MCF 10A (cell line): ENCODE data around the gene MYO7B. TPM values are rescaled to one million over a fixed set of nuclear protein-coding genes. Genes with fewer than 3 reads are reported as not detected.

Experiments
- BruUV-seq: library from RNA; stranded (reverse); fragments of 400-500 nt; replicated peaks from 2 replicates; lab custom pipeline; 2021; lab: Mats Ljungman, UMichigan
- CTCF ChIA-PET: fragments of 300-600 bp; sonication (Branson Sonifier 250); formaldehyde crosslinking; extraction: SDS; loops from one replicate; lab custom pipeline; 2021; ENCODE audit warnings: antibody characterized with exemption, inconsistent platforms; lab: Yijun Ruan, JAX
- POLR2A ChIA-PET: fragments of 300-600, 350-650 bp; sonication (Branson Sonifier 250); formaldehyde crosslinking; extraction: SDS; loops from one replicate; lab custom pipeline; 2020; ENCODE audit warnings: antibody characterized with exemption, inconsistent platforms; lab: Yijun Ruan, JAX
- DNase-seq: peaks from one replicate; pipeline ENCODE4 v3.0.0-alpha.2; 2018; ENCODE audit not compliant: unreplicated experiment
- H3K27ac Mint-ChIP-seq: one replicate; pipeline ENCODE4 v1.8.0; 2022; ENCODE audit warnings: mild to moderate bottlenecking, low read depth, mixed read lengths; ENCODE audit not compliant: unreplicated experiment
- H3K27me3 Mint-ChIP-seq: one replicate; pipeline ENCODE4 v1.8.0; 2022; ENCODE audit warnings: mixed read lengths; ENCODE audit not compliant: insufficient read depth, unreplicated experiment
- H3K36me3 Mint-ChIP-seq: one replicate; pipeline ENCODE4 v1.8.0; 2022; ENCODE audit warnings: mild to moderate bottlenecking, moderate library complexity, mixed read lengths; ENCODE audit not compliant: insufficient read depth, unreplicated experiment
- H3K4me1 Mint-ChIP-seq: one replicate; pipeline ENCODE4 v1.8.0; 2022; ENCODE audit warnings: mixed read lengths; ENCODE audit not compliant: insufficient read depth, unreplicated experiment
- H3K4me3 Mint-ChIP-seq: one replicate; pipeline ENCODE4 v1.8.0; 2022; ENCODE audit warnings: mild to moderate bottlenecking, moderate library complexity, mixed read lengths; ENCODE audit not compliant: unreplicated experiment
- H3K9me3 Mint-ChIP-seq: one replicate; pipeline ENCODE4 v1.8.0; 2022; ENCODE audit warnings: mixed read lengths; ENCODE audit not compliant: unreplicated experiment
- intact Hi-C: fragments of 100-400 bp; cut with micrococcal nuclease; formaldehyde crosslinking; loops from 2 replicates; pipeline ENCODE4 v1.14.1; 2022
- total RNA-seq: library from RNA; stranded (reverse); gene quantifications from 2 replicates; pipeline ENCODE4 v1.2.3, GENCODE V29; 2022
- TF ChIP-seq, protein P1 (sequence below): fragments of 200-600 bp; IDR thresholded peaks from one replicate; pipeline ENCODE4 v1.8.0; 2022; ENCODE audit warnings: antibody characterized with exemption, mild to moderate bottlenecking; ENCODE audit not compliant: unreplicated experiment

MYO7B gene
- total RNA-seq, 1 experiment from 2014 or later: not detected

DNA sequence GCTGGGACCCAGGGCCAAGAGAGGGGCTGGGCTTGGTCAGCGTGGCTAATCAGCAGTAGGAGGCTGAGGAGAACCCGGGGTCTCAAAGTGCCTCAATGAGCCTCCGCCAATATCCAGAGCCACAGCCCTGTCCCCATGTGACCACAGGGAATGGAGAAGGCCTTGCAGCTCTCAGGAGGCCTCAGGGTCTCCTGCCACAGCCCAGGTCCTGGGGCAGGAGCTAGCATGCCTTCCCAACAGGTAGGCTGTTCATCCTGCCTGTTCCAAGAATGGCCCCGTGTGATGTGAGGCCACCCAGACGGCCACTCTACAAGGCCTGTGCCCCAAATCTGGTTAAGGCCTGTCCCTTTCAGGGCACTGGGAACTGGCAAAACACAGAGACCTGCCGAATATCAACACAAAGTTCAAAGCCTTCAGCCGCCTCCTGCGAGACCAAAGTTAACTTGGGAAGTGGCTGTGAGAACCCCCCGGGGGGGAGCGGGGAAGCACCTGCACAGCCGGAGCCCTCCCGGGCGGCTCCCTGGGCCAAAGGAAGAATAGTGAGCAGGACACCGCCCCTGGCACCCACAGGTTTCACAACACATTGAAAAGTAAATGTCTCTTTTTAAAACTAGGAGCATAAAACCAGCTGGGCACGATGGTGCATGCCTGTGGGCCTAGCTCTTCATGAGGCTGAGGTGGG is 144.3 kb downstream of the MYO7B start:
- ChIA-PET POLR2A (interaction anchor here (0.6 to 0.7 kb wide), 2 partner anchors 48 to 186 kb away, joined by 3 to 4 read pairs; no protein-coding TSS in a partner anchor), CTCF (interaction anchor here (0.5 kb wide), 1 partner anchor 129 kb away, joined by 5 read pairs; no protein-coding TSS in a partner anchor)

DNA sequence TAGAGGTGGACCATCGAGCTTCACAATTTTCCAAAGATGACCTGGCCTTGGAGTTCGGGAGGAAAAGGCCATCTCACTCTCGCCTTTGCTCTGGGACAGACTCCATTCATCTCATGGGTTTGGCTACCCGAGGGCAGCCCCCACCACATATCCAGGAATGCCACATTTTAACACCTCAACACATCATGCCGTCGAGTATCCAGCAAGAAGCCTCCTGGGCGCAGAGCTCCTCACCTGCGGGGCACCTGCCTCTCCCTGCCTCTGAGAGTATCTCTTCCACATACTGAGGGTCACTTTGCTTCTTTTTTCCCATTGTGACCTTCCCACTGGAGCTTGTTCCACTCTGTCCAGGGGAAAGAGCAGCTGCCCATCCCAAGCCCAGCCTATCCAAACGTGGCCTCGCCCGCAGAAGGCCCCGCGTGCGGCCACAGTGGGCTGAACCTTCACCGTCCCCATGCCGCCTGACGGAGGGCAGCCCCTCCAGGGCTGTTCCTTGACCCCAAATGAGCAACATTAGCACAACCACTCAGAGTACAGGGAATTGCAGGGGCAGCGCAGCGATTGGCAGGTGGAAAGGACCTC is 145.3 kb downstream of the MYO7B start:
- Mint-ChIP-seq H3K4me1 (no peaks in the 10 kb centered on the region), H3K4me3 (no peak overlapping the region), H3K9me3 (no peaks in the 10 kb centered on the region), H3K27ac (no peak overlapping the region), H3K36me3 (no peaks in the 10 kb centered on the region), H3K27me3 (peaks cover 31% of the 10 kb centered on the region)
- BruUV-seq: no TSS peak
- intact Hi-C loops: no loop called here
- TF ChIP-seq, protein P1, sequence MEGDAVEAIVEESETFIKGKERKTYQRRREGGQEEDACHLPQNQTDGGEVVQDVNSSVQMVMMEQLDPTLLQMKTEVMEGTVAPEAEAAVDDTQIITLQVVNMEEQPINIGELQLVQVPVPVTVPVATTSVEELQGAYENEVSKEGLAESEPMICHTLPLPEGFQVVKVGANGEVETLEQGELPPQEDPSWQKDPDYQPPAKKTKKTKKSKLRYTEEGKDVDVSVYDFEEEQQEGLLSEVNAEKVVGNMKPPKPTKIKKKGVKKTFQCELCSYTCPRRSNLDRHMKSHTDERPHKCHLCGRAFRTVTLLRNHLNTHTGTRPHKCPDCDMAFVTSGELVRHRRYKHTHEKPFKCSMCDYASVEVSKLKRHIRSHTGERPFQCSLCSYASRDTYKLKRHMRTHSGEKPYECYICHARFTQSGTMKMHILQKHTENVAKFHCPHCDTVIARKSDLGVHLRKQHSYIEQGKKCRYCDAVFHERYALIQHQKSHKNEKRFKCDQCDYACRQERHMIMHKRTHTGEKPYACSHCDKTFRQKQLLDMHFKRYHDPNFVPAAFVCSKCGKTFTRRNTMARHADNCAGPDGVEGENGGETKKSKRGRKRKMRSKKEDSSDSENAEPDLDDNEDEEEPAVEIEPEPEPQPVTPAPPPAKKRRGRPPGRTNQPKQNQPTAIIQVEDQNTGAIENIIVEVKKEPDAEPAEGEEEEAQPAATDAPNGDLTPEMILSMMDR: no peak
- ChIA-PET CTCF (no interaction called here), POLR2A (no interaction called here)
- no peak for DNase-seq

More for the DNA sequence above, 144.3 kb downstream of the MYO7B start:
- intact Hi-C loops: no loop called here
- TF ChIP-seq, protein P1: no peak
- H3K36me3 Mint-ChIP-seq: no peaks in the 10 kb centered on the region
- no peaks in the 10 kb centered on the region for H3K4me1 Mint-ChIP-seq
- H3K9me3 Mint-ChIP-seq: no peaks in the 10 kb centered on the region
- no TSS peak for BruUV-seq
- H3K4me3 Mint-ChIP-seq: no peak overlapping the region
- H3K27me3 Mint-ChIP-seq: peaks cover 34% of the 10 kb centered on the region
- H3K27ac Mint-ChIP-seq: no peak overlapping the region
- no peak for DNase-seq

DNA sequence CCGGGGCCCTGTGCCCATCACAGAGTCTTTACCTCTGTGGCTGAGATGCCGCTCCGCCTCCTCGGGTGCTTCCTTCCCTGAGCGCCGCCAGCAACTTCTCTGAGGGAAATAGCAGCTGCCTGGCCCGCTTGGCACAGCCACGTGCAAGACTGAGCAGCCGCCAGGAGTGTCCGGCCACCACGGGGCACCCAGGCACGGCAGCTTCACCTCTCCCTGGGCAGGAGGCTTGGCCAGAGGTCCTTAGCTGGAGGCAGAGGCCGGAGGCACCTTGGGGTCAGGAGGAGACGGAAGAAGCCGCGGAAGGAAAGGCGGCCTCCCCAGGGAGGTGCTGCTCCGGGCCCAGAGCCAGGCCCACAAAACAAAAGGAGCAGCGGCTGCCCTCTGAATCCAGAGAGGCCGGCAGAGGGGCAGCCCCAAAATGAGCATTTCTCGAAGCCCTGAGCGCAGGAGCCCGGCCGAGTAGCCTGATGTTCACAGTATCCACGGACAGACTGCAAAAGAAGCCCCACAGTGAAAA is 145.9 kb downstream of the MYO7B start:
- Mint-ChIP-seq H3K4me1 (no peaks in the 10 kb centered on the region), H3K27ac (no peak overlapping the region), H3K9me3 (no peaks in the 10 kb centered on the region), H3K4me3 (no peak overlapping the region), H3K27me3 (peaks cover 25% of the 10 kb centered on the region), H3K36me3 (no peaks in the 10 kb centered on the region)
- BruUV-seq: no TSS peak
- intact Hi-C loops: no loop called here
- TF ChIP-seq, protein P1: no peak
- ChIA-PET CTCF (no interaction called here), POLR2A (interaction anchor here (1.5 kb wide), 1 partner anchor 11 kb away, joined by 3 read pairs; no protein-coding TSS in a partner anchor)
- no peak for DNase-seq
